ENCODE results near the gene TMEM179B. TPM values are rescaled to one million over a fixed set of nuclear protein-coding genes. Genes with fewer than 3 reads are reported as not detected.

The TMEM179B gene
- total and polyA plus RNA-seq, 9 of the 15 experiments (the other 6 are each of a cell fraction or from before 2014, with no cell fraction given) = 27.7 to 105 (median 37.0) TPM

- intact Hi-C loops (cut with micrococcal nuclease) (loop anchor here (1.0 to 5.0 kb wide), 3 partner anchors 27 to 58 kb away; no protein-coding TSS in a partner anchor), in situ Hi-C loops (cut with MboI) (no loop called here)
- Histone ChIP-seq H3K9ac (ENCODE audit: insufficient read depth in 1 of 2, low read depth in 2 of 2, low read length in 2 of 2) (peak overlapping the region; percentile 90 to 97), H3K9me1 (ENCODE audit: control insufficient read depth, insufficient read depth, low read length) (no peaks in the 10 kb centered on the region), H3K79me2 (ENCODE audit: control insufficient read depth, insufficient read depth, low read length) (peaks cover 28% of the 10 kb centered on the region), H2AFZ (ENCODE audit: low read depth, low read length) (peak overlapping the region; percentile 70; the same call in 1 of the 2 replicates), H3K4me3 (peak overlapping the region; percentile 94), H3K4me1 (replicated peaks in 1 of 2; ENCODE audit: control insufficient read depth in 2 of 2, insufficient read depth in 2 of 2, low read length in 2 of 2) (peaks cover 11 to 19% of the 10 kb centered on the region in 2 experiments; a peak in 4 of 5 replicates), H3K27ac (ENCODE audit: extremely low read depth, low read depth, low read length) (peak overlapping the region; percentile 74), H3K4me2 (ENCODE audit: insufficient read depth, low read length) (peak overlapping the region; percentile 97), H3K27me3 (ENCODE audit: control insufficient read depth in 2 of 2, insufficient read depth in 2 of 2, low read length in 2 of 2) (no peaks in the 10 kb centered on the region), H4K20me1 (replicated peaks; ENCODE audit: control insufficient read depth, insufficient read depth, low read length) (peaks cover 9% of the 10 kb centered on the region; the same call in 1 of the 2 replicates), H3K36me3 (ENCODE audit: control insufficient read depth, insufficient read depth, low read length) (peaks cover 47% of the 10 kb centered on the region), H3K9me3 (replicated peaks; ENCODE audit: control insufficient read depth, insufficient read depth, low read depth, low read length) (no peaks in the 10 kb centered on the region)
- WGBS (ENCODE audit: insufficient coverage, low coverage, missing lambda C conversion rate) = 4% methylated on average over 14 of the region's 14 CpGs
- ChIA-PET CTCF (ENCODE audit: low intra/inter-chr PET ratio) (interaction anchor here (0.6 kb wide), 1 partner anchor 1057 kb away, joined by 3 read pairs; no protein-coding TSS in a partner anchor), POLR2A (interaction anchor here (0.6 to 5.5 kb wide), 21 partner anchors 12 to 128 kb away, joined by 3 to 116 read pairs (median 4); partner anchors contain the start of genes SLC3A2, STX5, TAF6L and TEX54)
- TSS peak; percentile 68 for BruUV-seq (replicated peaks)
- ATAC-seq (peak; percentile 10; the same call in 1 of the 3 replicates), FAIRE-seq (no peak), DNase-seq (ENCODE audit: extremely low read depth in 1 of 4, low spot score in 3 of 4) (peak in 2 of 4 experiments; percentile 16 to 19)
- TF ChIP-seq TCF3 (CRISPR knock-in tag; IDR thresholded peaks at IDR 0.05) (no peak), MYBL2 (IDR thresholded peaks at IDR 0.05; ENCODE audit: low read depth) (no peak), MYBL2 (CRISPR knock-in tag; IDR thresholded peaks at IDR 0.05; ENCODE audit: borderline replicate concordance) (no peak), KDM1A (IDR thresholded peaks at IDR 0.05) (no peak), EP300 (IDR thresholded peaks at IDR 0.05; ENCODE audit: low read length) (no peak), MEIS2 (IDR thresholded peaks at IDR 0.05; ENCODE audit: partially characterized antibody) (no peak), NONO (IDR thresholded peaks at IDR 0.05; ENCODE audit: low read depth in 2 of 2, low read length in 1 of 2) (0 out of 4 replicates have a peak, but pooled peaks of 1 of the 2 experiments have one; percentile 28), ZBTB34 (CRISPR knock-in tag; IDR thresholded peaks at IDR 0.05) (no peak), FOXA3 (CRISPR knock-in tag; conservative IDR thresholded peaks at IDR 0.05 in 1 of 2, IDR thresholded peaks at IDR 0.05 in 1 of 2) (0 out of 4 replicates have a peak, but pooled peaks of 1 of the 2 experiments have one; percentile 35), DDX20 (tag; IDR thresholded peaks at IDR 0.05; ENCODE audit: low read depth) (no peak), OTX1 (CRISPR knock-in tag; IDR thresholded peaks at IDR 0.05) (no peak), POLR2A (conservative IDR thresholded peaks at IDR 0.05) (no peak), XRCC5 (IDR thresholded peaks at IDR 0.05; ENCODE audit: low read depth, low read length) (no peak), MBD2 (IDR thresholded peaks at IDR 0.05; ENCODE audit: borderline replicate concordance, low read depth) (no peak), ZNF830 (CRISPR knock-in tag; IDR thresholded peaks at IDR 0.05) (no peak), MTA1 (IDR thresholded peaks at IDR 0.05; ENCODE audit: borderline replicate concordance) (no peak)
- TF ChIP-seq, protein P1, sequence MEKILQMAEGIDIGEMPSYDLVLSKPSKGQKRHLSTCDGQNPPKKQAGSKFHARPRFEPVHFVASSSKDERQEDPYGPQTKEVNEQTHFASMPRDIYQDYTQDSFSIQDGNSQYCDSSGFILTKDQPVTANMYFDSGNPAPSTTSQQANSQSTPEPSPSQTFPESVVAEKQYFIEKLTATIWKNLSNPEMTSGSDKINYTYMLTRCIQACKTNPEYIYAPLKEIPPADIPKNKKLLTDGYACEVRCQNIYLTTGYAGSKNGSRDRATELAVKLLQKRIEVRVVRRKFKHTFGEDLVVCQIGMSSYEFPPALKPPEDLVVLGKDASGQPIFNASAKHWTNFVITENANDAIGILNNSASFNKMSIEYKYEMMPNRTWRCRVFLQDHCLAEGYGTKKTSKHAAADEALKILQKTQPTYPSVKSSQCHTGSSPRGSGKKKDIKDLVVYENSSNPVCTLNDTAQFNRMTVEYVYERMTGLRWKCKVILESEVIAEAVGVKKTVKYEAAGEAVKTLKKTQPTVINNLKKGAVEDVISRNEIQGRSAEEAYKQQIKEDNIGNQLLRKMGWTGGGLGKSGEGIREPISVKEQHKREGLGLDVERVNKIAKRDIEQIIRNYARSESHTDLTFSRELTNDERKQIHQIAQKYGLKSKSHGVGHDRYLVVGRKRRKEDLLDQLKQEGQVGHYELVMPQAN (IDR thresholded peaks at IDR 0.05; ENCODE audit: borderline replicate concordance) = peak; percentile 37; the same call in 1 of the 2 replicates
These were observed 17.3 kb downstream of the TMEM179B start for GRCh38 chr11:62804310-62805075.
